HG02943 (cell line): Measurements from ENCODE around the gene ARHGEF40.

Source experiments
- ATAC-seq: cut with Tn5 transposase; IDR thresholded peaks from one replicate; pipeline ENCODE4 v1.9.1; 2021; ENCODE audit warnings: mild to moderate bottlenecking, low read depth, moderate library complexity; ENCODE audit not compliant: unreplicated experiment

Gene ARHGEF40

GRCh38 chr14:21109377-21110138 lies 39.5 kb downstream of the ARHGEF40 start:
- no peak for ATAC-seq

- ATAC-seq: no peak
Observed at GRCh38 chr14:21112255-21112654, 42.2 kb downstream of the ARHGEF40 start.

GRCh38 chr14:21113369-21113768 lies 43.3 kb downstream of the ARHGEF40 start:
- no peak for ATAC-seq

GRCh38 chr14:21118933-21119332 lies 48.8 kb downstream of the ARHGEF40 start:
- no peak for ATAC-seq

- no peak for ATAC-seq
Observed at GRCh38 chr14:21120686-21121085, 50.6 kb downstream of the ARHGEF40 start.

GRCh38 chr14:21121122-21121521 lies 51.0 kb downstream of the ARHGEF40 start:
- ATAC-seq: no peak

GRCh38 chr14:21123429-21123828 lies 53.3 kb downstream of the ARHGEF40 start:
- no peak for ATAC-seq

- no peak for ATAC-seq
Observed at GRCh38 chr14:21133901-21134300, 63.8 kb downstream of the ARHGEF40 start.

- no peak for ATAC-seq
Observed at GRCh38 chr14:21136024-21136423, 65.9 kb downstream of the ARHGEF40 start.
